Type B pancreatic cell (in vitro differentiated cells): ENCODE measurements around the gene RFC3. TPM values are rescaled to one million over a fixed set of nuclear protein-coding genes. Genes with fewer than 3 reads are reported as not detected.

Experiments used
- DNase-seq: peaks from one replicate; pipeline ENCODE4 v3.0.0; 2021; ENCODE audit warnings: mixed read lengths; ENCODE audit not compliant: unreplicated experiment; ENCODE audit errors: extremely low spot score
- H3K27ac Mint-ChIP-seq: 2 replicates; pipeline ENCODE4 v1.8.0; 2021; ENCODE audit warnings: mild to moderate bottlenecking, mixed read lengths
- H3K27me3 Mint-ChIP-seq: 2 replicates; pipeline ENCODE4 v1.8.0; 2021; ENCODE audit warnings: mixed read lengths
- H3K36me3 Mint-ChIP-seq: 2 replicates; pipeline ENCODE4 v1.8.0; 2021; ENCODE audit warnings: mixed read lengths
- H3K4me1 Mint-ChIP-seq: one replicate; pipeline ENCODE4 v1.8.0; 2021; ENCODE audit warnings: mixed read lengths; ENCODE audit not compliant: unreplicated experiment
- H3K4me3 Mint-ChIP-seq: 2 replicates; pipeline ENCODE4 v1.8.0; 2021; ENCODE audit warnings: mild to moderate bottlenecking, mixed read lengths
- H3K9me3 Mint-ChIP-seq: 2 replicates; pipeline ENCODE4 v1.8.0; 2021; ENCODE audit warnings: mixed read lengths
- CTCF ChIP-seq: fragments of 200-600 bp; sonication (generic); conservative IDR thresholded peaks from 2 replicates; pipeline ENCODE4 v1.5.0; 2021; ENCODE audit warnings: antibody characterized with exemption, mild to moderate bottlenecking
- total RNA-seq: library from RNA; stranded (reverse); gene quantifications from 2 replicates; pipeline ENCODE4 v1.2.1, GENCODE V29; 2021; ENCODE audit warnings: low replicate concordance

Gene RFC3
- total RNA-seq, 1 donor from 2014 or later = 30.0 TPM

GRCh38 chr13:33838647-33839046 is 20.7 kb downstream of the RFC3 start:
- no peak for DNase-seq
- no peak overlapping the region for H3K27ac Mint-ChIP-seq

GRCh38 chr13:33840402-33840801 is 22.5 kb downstream of the RFC3 start:
- H3K36me3 Mint-ChIP-seq = peaks cover 38% of the 10 kb centered on the region

More at GRCh38 chr13:33838647-33839046, 20.7 kb downstream of the RFC3 start:
- Mint-ChIP-seq H3K9me3 (no peaks in the 10 kb centered on the region), H3K4me1 (peaks cover 5% of the 10 kb centered on the region), H3K36me3 (peaks cover 37% of the 10 kb centered on the region), H3K4me3 (no peak overlapping the region), H3K27me3 (no peaks in the 10 kb centered on the region)
- no peak for TF ChIP-seq CTCF

DNA sequence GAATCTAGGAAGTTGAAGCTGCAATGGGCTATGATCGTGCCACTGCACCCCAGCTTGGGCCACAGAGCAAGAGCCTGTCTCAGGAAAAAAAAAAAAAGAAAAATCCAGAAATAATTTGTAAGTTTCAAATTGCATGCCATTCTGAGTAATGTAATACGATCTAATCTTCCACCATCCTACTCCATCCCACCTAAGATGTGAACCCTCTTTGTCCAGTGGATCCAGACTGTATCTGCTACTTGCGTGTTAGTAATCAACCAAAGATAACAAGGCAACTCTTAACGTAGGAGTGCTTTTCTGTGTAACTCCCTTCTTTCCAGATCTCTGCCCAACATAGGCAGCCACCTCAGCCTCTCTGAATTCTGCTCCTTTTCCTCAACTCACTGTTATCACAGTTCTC is 24.3 kb downstream of the RFC3 start:
- Mint-ChIP-seq H3K4me1 (peaks cover 5% of the 10 kb centered on the region), H3K4me3 (no peak overlapping the region), H3K27me3 (no peaks in the 10 kb centered on the region), H3K27ac (no peak overlapping the region), H3K36me3 (peaks cover 40% of the 10 kb centered on the region), H3K9me3 (no peaks in the 10 kb centered on the region)
- TF ChIP-seq CTCF = no peak
- no peak for DNase-seq

More at GRCh38 chr13:33840402-33840801, 22.5 kb downstream of the RFC3 start:
- Mint-ChIP-seq H3K27me3 (no peaks in the 10 kb centered on the region), H3K4me1 (peaks cover 5% of the 10 kb centered on the region), H3K4me3 (no peak overlapping the region), H3K27ac (no peak overlapping the region), H3K9me3 (no peaks in the 10 kb centered on the region)
- no peak for TF ChIP-seq CTCF
- no peak for DNase-seq

- H3K9me3 Mint-ChIP-seq = no peaks in the 10 kb centered on the region
- no peak for DNase-seq
- no peak for TF ChIP-seq CTCF
- H3K4me3 Mint-ChIP-seq = no peak overlapping the region
- no peak overlapping the region for H3K27ac Mint-ChIP-seq
- H3K27me3 Mint-ChIP-seq = no peaks in the 10 kb centered on the region
- H3K4me1 Mint-ChIP-seq = peaks cover 5% of the 10 kb centered on the region
- H3K36me3 Mint-ChIP-seq = peaks cover 40% of the 10 kb centered on the region
Measured at GRCh38 chr13:33842986-33843385, 25.0 kb downstream of the RFC3 start.

DNA sequence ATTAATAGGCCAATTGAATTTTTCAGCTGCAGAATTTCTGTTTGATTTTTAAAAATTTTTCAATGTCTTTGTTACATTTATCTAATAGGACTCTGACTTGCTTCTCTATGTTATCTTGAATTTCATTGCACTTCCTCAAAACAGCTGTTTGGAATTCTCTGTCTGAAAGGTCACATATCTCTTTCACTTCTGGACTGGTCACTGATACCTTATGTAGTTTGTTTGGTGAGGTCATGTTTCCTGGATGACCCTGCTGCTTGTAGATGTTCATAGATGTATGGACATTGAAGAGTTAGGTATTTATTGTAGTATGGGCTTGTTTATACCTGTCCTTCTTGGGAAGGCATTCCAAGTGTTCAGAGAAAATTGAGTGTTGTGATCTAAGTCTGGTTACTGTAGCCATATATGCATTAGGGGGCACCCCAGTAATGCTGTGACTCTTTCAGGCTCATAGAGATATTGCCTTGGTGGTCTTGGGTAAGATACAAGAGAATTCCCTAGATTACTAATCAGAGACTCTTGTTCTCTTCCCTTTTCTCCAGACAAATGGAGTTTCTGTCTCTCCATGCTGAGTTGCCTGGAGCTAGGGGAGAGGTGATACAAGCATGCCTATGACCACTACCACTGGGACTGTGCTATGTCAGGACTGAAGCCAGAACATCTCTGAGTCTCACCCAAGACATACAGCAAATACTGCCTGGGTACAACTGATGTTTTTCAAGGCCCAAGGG is 27.8 kb downstream of the RFC3 start:
- DNase-seq = no peak
- Mint-ChIP-seq H3K9me3 (no peaks in the 10 kb centered on the region), H3K4me3 (no peak overlapping the region), H3K27ac (no peak overlapping the region), H3K36me3 (peaks cover 25% of the 10 kb centered on the region), H3K27me3 (no peaks in the 10 kb centered on the region), H3K4me1 (peaks cover 5% of the 10 kb centered on the region)
- TF ChIP-seq CTCF = no peak
